ENCODE data around the gene THG1L. TPM values are rescaled to one million over a fixed set of nuclear protein-coding genes. Genes with fewer than 3 reads are reported as not detected.
"Not testable (repeated sequence)": the region's sequence is repeated elsewhere in the genome, so short reads cannot be mapped to it uniquely, and the experiment has no call there.

The THG1L gene
- total RNA-seq, 1 experiment from 2014 or later: 12.9 TPM

- H3K27me3 ChIP-seq (ENCODE audit: insufficient read depth, low read length); H3K27me3 Mint-ChIP-seq (ENCODE audit: low read depth); H3K4me2 ChIP-seq (ENCODE audit: insufficient read depth, insufficient read length, low read length); H2BK5ac ChIP-seq (ENCODE audit: insufficient read length, low read length); H3K23ac ChIP-seq (ENCODE audit: insufficient read length, low read depth, low read length); H3K4me1 Mint-ChIP-seq; H2BK15ac ChIP-seq (ENCODE audit: low read depth, low read length); H2BK120ac ChIP-seq (ENCODE audit: low read depth, low read length, poor library complexity, severe bottlenecking); H3K79me1 ChIP-seq (ENCODE audit: insufficient read depth, low read depth, low read length, poor library complexity, severe bottlenecking); H3K4me3 Mint-ChIP-seq; H3K14ac ChIP-seq (ENCODE audit: insufficient read depth, low read length); H3K23me2 ChIP-seq (ENCODE audit: insufficient read length, low read depth, low read length, poor library complexity, severe bottlenecking); H3K27ac Mint-ChIP-seq; H4K91ac ChIP-seq (ENCODE audit: insufficient read length, low read depth, low read length); H3T11ph ChIP-seq (ENCODE audit: low read length); H2BK20ac ChIP-seq (ENCODE audit: low read depth, low read length, poor library complexity, severe bottlenecking); H2AFZ ChIP-seq (ENCODE audit: low read length); H4K8ac ChIP-seq (replicated peaks; ENCODE audit: insufficient read length, low read depth, low read length); H3K9ac ChIP-seq (ENCODE audit: extremely low read depth, insufficient read length, low read length); H3K9me3 ChIP-seq (ENCODE audit: control insufficient read depth, low read depth, low read length); H3K4me1 ChIP-seq (ENCODE audit: insufficient read depth, low read length); H4K5ac ChIP-seq (ENCODE audit: insufficient read length, low read depth, low read length); H3K27ac ChIP-seq (ENCODE audit: insufficient read length, low read depth, low read length); H2AK5ac ChIP-seq (ENCODE audit: insufficient read length, low read length); H4K20me1 ChIP-seq (ENCODE audit: control insufficient read depth, insufficient read depth, insufficient read length); H3K56ac ChIP-seq (ENCODE audit: insufficient read length, low read depth, low read length); DNase-seq; H2BK12ac ChIP-seq (ENCODE audit: insufficient read length, low read depth, low read length); H3K18ac ChIP-seq (ENCODE audit: insufficient read length, low read depth, low read length); H3K4ac ChIP-seq (ENCODE audit: low read depth, low read length); H3K79me2 ChIP-seq (ENCODE audit: insufficient read depth, low read length): not testable (repeated sequence)
- Mint-ChIP-seq H3K36me3 (ENCODE audit: insufficient read depth in 1 of 3, low read depth in 3 of 3) (peaks cover 7 to 26% (median 8%) of the 10 kb centered on the region in 3 experiments), H3K9me3 (peaks cover 43 to 50% of the 10 kb centered on the region in 2 experiments)
- WGBS (ENCODE audit: extremely low coverage, insufficient read length, low lambda C conversion rate): no CpG with 5 or more reads among the region's 3 CpGs
These were observed 35.1 kb upstream of the THG1L start for GRCh38 chr5:157696154-157696553.

DNA sequence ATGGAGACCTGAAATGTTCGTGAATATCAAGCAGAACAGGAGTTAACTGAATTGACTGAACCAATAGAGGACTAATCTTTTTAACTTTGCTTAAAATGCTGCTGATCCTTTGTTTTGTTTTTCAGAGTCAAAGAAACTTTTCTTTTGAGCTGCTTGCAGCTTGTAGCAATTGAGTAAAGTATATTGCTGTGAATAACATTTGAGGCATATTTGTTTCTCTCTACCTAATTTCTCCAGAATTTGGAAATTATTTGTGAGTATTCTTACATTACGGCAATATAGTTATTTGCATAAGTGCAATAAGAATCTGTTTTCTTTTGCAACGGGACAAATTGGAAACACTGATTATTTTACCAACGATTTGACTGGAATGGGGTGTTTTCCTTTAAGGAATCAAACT is 32.5 kb upstream of the THG1L start:
- not testable (repeated sequence) for H3K4ac ChIP-seq (ENCODE audit: low read depth, low read length); H2BK15ac ChIP-seq (ENCODE audit: low read depth, low read length); H4K5ac ChIP-seq (ENCODE audit: insufficient read length, low read depth, low read length); H3K9me3 ChIP-seq (ENCODE audit: control insufficient read depth, low read depth, low read length); H2AFZ ChIP-seq (ENCODE audit: low read length); H3K4me1 Mint-ChIP-seq; DNase-seq; H3K14ac ChIP-seq (ENCODE audit: insufficient read depth, low read length); H3K9ac ChIP-seq (ENCODE audit: extremely low read depth, insufficient read length, low read length); H2BK20ac ChIP-seq (ENCODE audit: low read depth, low read length, poor library complexity, severe bottlenecking); H3K4me3 Mint-ChIP-seq; H3K56ac ChIP-seq (ENCODE audit: insufficient read length, low read depth, low read length); H2BK120ac ChIP-seq (ENCODE audit: low read depth, low read length, poor library complexity, severe bottlenecking); H2BK5ac ChIP-seq (ENCODE audit: insufficient read length, low read length); H3K27ac Mint-ChIP-seq; H3K79me2 ChIP-seq (ENCODE audit: insufficient read depth, low read length); H4K20me1 ChIP-seq (ENCODE audit: control insufficient read depth, insufficient read depth, insufficient read length); H3K27me3 ChIP-seq (ENCODE audit: insufficient read depth, low read length); H4K91ac ChIP-seq (ENCODE audit: insufficient read length, low read depth, low read length); H3K18ac ChIP-seq (ENCODE audit: insufficient read length, low read depth, low read length); H3K23me2 ChIP-seq (ENCODE audit: insufficient read length, low read depth, low read length, poor library complexity, severe bottlenecking); H3K23ac ChIP-seq (ENCODE audit: insufficient read length, low read depth, low read length); H3T11ph ChIP-seq (ENCODE audit: low read length); H3K27me3 Mint-ChIP-seq (ENCODE audit: low read depth); H4K8ac ChIP-seq (replicated peaks; ENCODE audit: insufficient read length, low read depth, low read length); H3K4me1 ChIP-seq (ENCODE audit: insufficient read depth, low read length); H2AK5ac ChIP-seq (ENCODE audit: insufficient read length, low read length); H3K27ac ChIP-seq (ENCODE audit: insufficient read length, low read depth, low read length); H3K4me2 ChIP-seq (ENCODE audit: insufficient read depth, insufficient read length, low read length); H2BK12ac ChIP-seq (ENCODE audit: insufficient read length, low read depth, low read length); H3K79me1 ChIP-seq (ENCODE audit: insufficient read depth, low read depth, low read length, poor library complexity, severe bottlenecking)
- peaks cover 7 to 18% (median 8%) of the 10 kb centered on the region in 3 experiments for H3K36me3 Mint-ChIP-seq (ENCODE audit: insufficient read depth in 1 of 3, low read depth in 3 of 3)
- no CpG with 5 or more reads among the region's 4 CpGs for WGBS (ENCODE audit: extremely low coverage, insufficient read length, low lambda C conversion rate)
- peaks cover 30 to 39% of the 10 kb centered on the region in 2 experiments for H3K9me3 Mint-ChIP-seq
